HEK293 (cell line): ENCODE data around the gene TRAPPC12.

Experiments used
- ZBTB7A ChIP-seq: fragments of 450-650 bp; formaldehyde crosslinking; IDR thresholded peaks from 2 replicates; pipeline ENCODE4 v1.5.1; 2016; ENCODE audit warnings: low read depth, missing biosample characterization, missing genetic modification characterization
- TF ChIP-seq, protein P1 (sequence below): fragments of 450-650 bp; formaldehyde crosslinking; IDR thresholded peaks from 2 replicates; pipeline ENCODE4 v1.5.1; 2016; ENCODE audit warnings: missing biosample characterization, missing genetic modification characterization

DNA sequence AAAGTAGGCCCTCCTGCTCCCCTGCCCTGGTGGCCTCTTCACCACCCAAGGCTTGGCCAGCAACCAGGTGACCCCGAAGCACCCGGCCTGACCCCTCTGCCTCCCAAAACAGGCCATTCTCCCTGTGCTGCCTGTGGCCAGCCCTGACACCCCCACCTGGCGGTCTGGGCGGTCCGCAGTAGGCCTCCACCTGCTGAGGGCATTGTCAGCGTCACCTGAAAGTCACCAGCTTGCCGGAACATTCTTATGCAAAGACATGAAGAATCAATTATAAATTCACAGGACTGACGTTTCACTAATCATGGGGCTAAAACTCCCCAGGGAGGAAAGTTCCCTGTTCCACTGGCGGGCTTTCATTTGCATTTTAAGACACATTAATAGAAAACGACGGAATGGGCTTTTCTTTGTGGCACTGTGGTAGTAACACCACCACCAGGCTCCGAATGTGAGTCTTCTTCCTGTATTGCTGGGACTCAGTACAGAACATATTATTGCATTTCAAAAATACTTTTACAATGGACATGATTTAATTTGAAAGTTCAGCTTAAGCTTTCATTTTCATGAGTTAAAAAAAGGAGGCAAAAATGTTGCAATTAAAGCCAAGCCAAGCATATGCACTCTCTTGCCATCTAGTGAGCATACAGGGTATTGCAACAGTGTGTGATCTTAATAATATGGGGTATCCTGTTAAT is 82.5 kb downstream of the TRAPPC12 start:
- TF ChIP-seq, protein P1, sequence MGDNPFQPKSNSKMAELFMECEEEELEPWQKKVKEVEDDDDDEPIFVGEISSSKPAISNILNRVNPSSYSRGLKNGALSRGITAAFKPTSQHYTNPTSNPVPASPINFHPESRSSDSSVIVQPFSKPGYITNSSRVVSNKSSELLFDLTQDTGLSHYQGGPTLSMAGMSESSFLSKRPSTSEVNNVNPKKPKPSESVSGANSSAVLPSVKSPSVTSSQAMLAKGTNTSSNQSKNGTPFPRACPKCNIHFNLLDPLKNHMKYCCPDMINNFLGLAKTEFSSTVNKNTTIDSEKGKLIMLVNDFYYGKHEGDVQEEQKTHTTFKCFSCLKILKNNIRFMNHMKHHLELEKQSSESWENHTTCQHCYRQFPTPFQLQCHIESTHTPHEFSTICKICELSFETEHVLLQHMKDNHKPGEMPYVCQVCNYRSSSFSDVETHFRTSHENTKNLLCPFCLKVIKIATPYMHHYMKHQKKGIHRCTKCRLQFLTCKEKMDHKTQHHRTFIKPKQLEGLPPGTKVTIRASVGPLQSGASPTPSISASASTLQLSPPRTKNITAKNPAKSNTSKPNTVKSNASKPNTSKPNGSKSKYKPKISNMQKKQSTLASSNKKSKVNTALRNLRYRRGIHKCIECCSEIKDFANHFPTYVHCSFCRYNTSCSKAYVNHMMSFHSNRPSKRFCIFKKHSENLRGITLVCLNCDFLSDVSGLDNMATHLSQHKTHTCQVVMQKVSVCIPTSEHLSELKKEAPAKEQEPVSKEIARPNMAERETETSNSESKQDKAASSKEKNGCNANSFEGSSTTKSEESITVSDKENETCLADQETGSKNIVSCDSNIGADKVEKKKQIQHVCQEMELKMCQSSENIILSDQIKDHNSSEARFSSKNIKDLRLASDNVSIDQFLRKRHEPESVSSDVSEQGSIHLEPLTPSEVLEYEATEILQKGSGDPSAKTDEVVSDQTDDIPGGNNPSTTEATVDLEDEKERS (tag by site-specific recombination): no peak
- no peak for TF ChIP-seq ZBTB7A
